HCT116 (cell line): ENCODE results near the gene SERPINF2. TPM values are rescaled to one million over a fixed set of nuclear protein-coding genes. Genes with fewer than 3 reads are reported as not detected.

Experiments
- ATAC-seq: fragments of 200-7000 bp; cut with Tn5 transposase; 2 replicates; pipeline ENCODE4 v1.9.1; 2020; ENCODE audit warnings: mild to moderate bottlenecking, moderate library complexity
- BruUV-seq: library from RNA; stranded (reverse); fragments of 400-500 nt; replicated peaks from 2 replicates; lab custom pipeline; 2021; lab: Mats Ljungman, UMichigan
- CTCF ChIA-PET: fragments of 300-600 bp; sonication (Branson Sonifier 250); formaldehyde crosslinking; loops from one replicate; lab custom pipeline; 2021; ENCODE audit warnings: antibody characterized with exemption; lab: Charles Lee
- POLR2A ChIA-PET: fragments of 300-600, 350-600 bp; sonication (Branson Sonifier 250); formaldehyde crosslinking; loops from one replicate; lab custom pipeline; 2021; ENCODE audit warnings: antibody characterized with exemption; lab: Charles Lee
- RAD21 ChIA-PET, 2 experiments: fragments of 300-600 bp; sonication (Branson Sonifier 250); formaldehyde crosslinking; loops; one replicate each; lab custom pipeline; 2023; ENCODE audit warnings: low total read pairs in 2 of 2; ENCODE audit not compliant: uncharacterized antibody in 2 of 2, unreplicated experiment in 2 of 2, low non-redundant PET in 1 of 2; lab: Charles Lee
- DNase-seq: peaks from one replicate; pipeline ENCODE4 v3.0.0-alpha.2; 2010; ENCODE audit warnings: low read depth, low spot score
- H2AFZ ChIP-seq: fragments of 200-600 bp; shearing (Covaris generic), sonication (generic); 2 replicates; pipeline ENCODE4 v1.6.1; 2017; ENCODE audit warnings: low read depth, mixed run types, mixed read lengths, antibody characterized with exemption, low read length; ENCODE audit not compliant: poor library complexity, severe bottlenecking
- H3K27ac ChIP-seq: 2 replicates; pipeline ENCODE4 v1.5.1; 2012; ENCODE audit warnings: low read depth, low read length
- H3K27me3 ChIP-seq: fragments of 200-600 bp; sonication (generic); 2 replicates; pipeline ENCODE4 v1.6.1; 2016; ENCODE audit warnings: mixed run types, low read length, mixed read lengths; ENCODE audit not compliant: insufficient read depth
- H3K36me3 ChIP-seq, 2 experiments: fragments of 200-500 bp in 1 of 2; fragments of 200-600 bp in 1 of 2; sonication (Bioruptor generic) in 1 of 2; sonication (generic) in 1 of 2; 2 replicates each; pipeline versions ENCODE4 v1.5.1 to v1.6.1; 2014 to 2016; ENCODE audit warnings: low read length in 2 of 2, inconsistent platforms in 1 of 2, mixed read lengths in 1 of 2, mixed run types in 1 of 2; ENCODE audit not compliant: insufficient read depth in 2 of 2, control insufficient read depth in 1 of 2
- H3K4me1 ChIP-seq, 2 experiments: fragments of 200-600 bp in 1 of 2; sonication (generic) in 1 of 2; 2 replicates each; pipeline versions ENCODE4 v1.5.1 to v1.6.1; 2012 to 2017; ENCODE audit warnings: low read length in 2 of 2, inconsistent platforms in 1 of 2, mild to moderate bottlenecking in 1 of 2, mixed read lengths in 1 of 2, mixed run types in 1 of 2, moderate library complexity in 1 of 2; ENCODE audit not compliant: insufficient read depth in 2 of 2, control insufficient read depth in 1 of 2
- H3K4me2 ChIP-seq: fragments of 200-600 bp; sonication (generic); 2 replicates; pipeline ENCODE4 v1.6.1; 2017; ENCODE audit warnings: mixed run types, low read length, mixed read lengths
- H3K4me3 ChIP-seq, 2 experiments: fragments of 200-600 bp in 1 of 2; sonication (generic) in 1 of 2; replicated peaks in 1 of 2; 2 replicates each; pipeline ENCODE4 v1.5.1; 2011 to 2016; ENCODE audit warnings: low read length in 2 of 2, control low read depth in 1 of 2, low read depth in 1 of 2, mild to moderate bottlenecking in 1 of 2, mixed read lengths in 1 of 2, mixed run types in 1 of 2
- H3K79me2 ChIP-seq: fragments of 200-600 bp; sonication (generic); 2 replicates; pipeline ENCODE4 v1.6.1; 2017; ENCODE audit warnings: mild to moderate bottlenecking, mixed run types, low read length, moderate library complexity, mixed read lengths; ENCODE audit not compliant: insufficient read depth
- H3K9ac ChIP-seq: fragments of 200-600 bp; sonication (generic); 2 replicates; pipeline ENCODE4 v1.6.1; 2016; ENCODE audit warnings: low read length, mixed read lengths
- H3K9me2 ChIP-seq: fragments of 200-600 bp; sonication (generic), shearing (Covaris generic); 2 replicates; pipeline ENCODE4 v1.6.1; 2017; ENCODE audit warnings: mixed run types, mild to moderate bottlenecking, moderate library complexity; ENCODE audit not compliant: insufficient read depth
- H3K9me3 ChIP-seq, 2 experiments: fragments of 200-500 bp in 1 of 2; fragments of 200-600 bp in 1 of 2; sonication (Bioruptor generic) in 1 of 2; sonication (generic) in 1 of 2; 2 replicates each; pipeline ENCODE4 v1.6.1; 2014 to 2017; ENCODE audit warnings: low read length in 2 of 2, mixed read lengths in 2 of 2, inconsistent platforms in 1 of 2, low read depth in 1 of 2, mild to moderate bottlenecking in 1 of 2, mixed run types in 1 of 2, moderate library complexity in 1 of 2; ENCODE audit not compliant: control insufficient read depth in 1 of 2, insufficient read depth in 1 of 2
- H4K20me1 ChIP-seq: fragments of 200-600 bp; sonication (generic), shearing (Covaris generic); 2 replicates; pipeline ENCODE4 v1.6.1; 2017; ENCODE audit warnings: mixed run types, mild to moderate bottlenecking, moderate library complexity; ENCODE audit not compliant: insufficient read depth
- CBX3 ChIP-seq: IDR thresholded peaks from 2 replicates; pipeline ENCODE4 v1.6.1; 2012; ENCODE audit warnings: low read depth
- CEBPB ChIP-seq: IDR thresholded peaks from 2 replicates; pipeline ENCODE4 v1.6.1; 2012; ENCODE audit warnings: low read depth
- EGR1 ChIP-seq: IDR thresholded peaks from 2 replicates; pipeline ENCODE4 v1.6.1; 2012; ENCODE audit warnings: low read depth
- ELF1 ChIP-seq: IDR thresholded peaks from 2 replicates; pipeline ENCODE4 v1.6.1; 2012; ENCODE audit warnings: low read depth, borderline replicate concordance
- EZH2 ChIP-seq: fragments of 200-600 bp; sonication (generic); IDR thresholded peaks from 2 replicates; pipeline ENCODE4 v1.6.1; 2017; ENCODE audit warnings: antibody characterized with exemption, mixed run types
- EZH2phosphoT487 ChIP-seq: fragments of 200-600 bp; IDR thresholded peaks from 2 replicates; pipeline ENCODE4 v1.6.1; 2018; ENCODE audit warnings: antibody characterized with exemption, borderline replicate concordance
- FOSL1 ChIP-seq: IDR thresholded peaks from 2 replicates; pipeline ENCODE4 v1.6.1; 2012; ENCODE audit warnings: low read depth
- JUND ChIP-seq: IDR thresholded peaks from 2 replicates; pipeline ENCODE4 v1.6.1; 2012
- POLR2A ChIP-seq: IDR thresholded peaks from 2 replicates; pipeline ENCODE4 v1.7.0; 2011; ENCODE audit warnings: borderline replicate concordance; ENCODE audit not compliant: insufficient read depth, insufficient read length; ENCODE audit errors: extremely low read depth
- POLR2AphosphoS5 ChIP-seq: IDR thresholded peaks from 2 replicates; pipeline ENCODE4 v1.6.1; 2011; ENCODE audit warnings: mild to moderate bottlenecking, low read depth, low read length, moderate library complexity
- RAD21 ChIP-seq: IDR thresholded peaks from 2 replicates; pipeline ENCODE4 v1.6.1; 2012; ENCODE audit warnings: low read depth, mild to moderate bottlenecking
- REST ChIP-seq: IDR thresholded peaks from 2 replicates; pipeline ENCODE4 v1.6.1; 2012; ENCODE audit warnings: low read depth
- SIN3A ChIP-seq: IDR thresholded peaks from 2 replicates; pipeline ENCODE4 v1.6.1; 2012; ENCODE audit warnings: low read depth
- SP1 ChIP-seq: IDR thresholded peaks from 2 replicates; pipeline ENCODE4 v1.6.1; 2012; ENCODE audit warnings: low read depth
- SRF ChIP-seq: IDR thresholded peaks from 2 replicates; pipeline ENCODE4 v1.6.1; 2012; ENCODE audit warnings: low read depth
- TCF7L2 ChIP-seq: IDR thresholded peaks from 2 replicates; pipeline ENCODE4 v1.7.0; 2011; ENCODE audit warnings: borderline replicate concordance, inconsistent platforms; ENCODE audit not compliant: insufficient read depth, insufficient read length; ENCODE audit errors: extremely low read depth
- ZFX ChIP-seq: fragments of 450-650 bp; IDR thresholded peaks from 2 replicates; pipeline ENCODE4 v1.6.1; 2017
- intact Hi-C: fragments of 100-400 bp; cut with micrococcal nuclease; formaldehyde crosslinking; loops from 2 replicates; pipeline ENCODE4 v1.10.0; 2022
- total RNA-seq: library from RNA; stranded (reverse); gene quantifications from one replicate; pipeline ENCODE4 v1.2.1, GENCODE V29; 2021; ENCODE audit not compliant: unreplicated experiment
- TF ChIP-seq, protein P1 (sequence below): IDR thresholded peaks from 2 replicates; pipeline ENCODE4 v1.6.1; 2012
- TF ChIP-seq, protein P2 (sequence below): IDR thresholded peaks from 2 replicates; pipeline ENCODE4 v1.6.1; 2011; ENCODE audit warnings: mild to moderate bottlenecking, low read length, moderate library complexity; ENCODE audit not compliant: insufficient replicate concordance; ENCODE audit errors: extremely low read depth
- TF ChIP-seq, protein P3 (sequence below): IDR thresholded peaks from 2 replicates; pipeline ENCODE4 v1.6.1; 2012

Gene SERPINF2
- total RNA-seq, 1 experiment from 2014 or later = 2.5 TPM

DNA sequence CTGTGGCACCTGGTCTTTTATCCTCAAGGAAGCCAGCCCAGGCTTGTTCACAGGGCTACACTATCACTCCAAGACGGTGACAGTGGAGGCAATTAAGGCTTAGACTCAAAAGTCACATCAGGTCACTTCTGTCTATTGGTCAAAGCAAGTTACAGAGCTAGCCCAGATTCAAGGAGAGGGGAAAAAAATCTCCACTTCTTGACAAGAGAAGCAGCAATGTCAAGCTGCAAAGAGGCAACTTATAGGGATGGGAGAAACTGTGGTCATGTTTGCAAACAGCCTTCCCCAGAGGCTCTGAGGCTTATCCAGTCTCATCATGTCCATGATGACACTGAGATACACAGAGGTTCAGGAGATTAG is 50.8 kb downstream of the SERPINF2 start:
- ChIA-PET CTCF (no interaction called here), RAD21 (no interaction called here)
- no peak overlapping the region for H3K27ac ChIP-seq
- H3K79me2 ChIP-seq = peaks cover 69% of the 10 kb centered on the region
- intact Hi-C loops = no loop called here
- BruUV-seq = no TSS peak
- peaks cover 0 to 8% of the 10 kb centered on the region in 2 experiments; a peak in 2 of 4 replicates for H3K4me1 ChIP-seq
- H3K4me3 ChIP-seq = no peak overlapping the region
- H3K9ac ChIP-seq = no peak overlapping the region
- no peak for ATAC-seq
- no peaks in the 10 kb centered on the region for H3K9me3 ChIP-seq
- no peak overlapping the region for H2AFZ ChIP-seq
- H3K4me2 ChIP-seq = no peak overlapping the region
- TF ChIP-seq POLR2A (no peak), POLR2AphosphoS5 (no peak), CEBPB (no peak), EGR1 (no peak), JUND (no peak), EZH2phosphoT487 (no peak), SP1 (no peak), EZH2 (no peak), REST (no peak), SIN3A (no peak), ZFX (no peak), ELF1 (no peak), RAD21 (no peak), TCF7L2 (no peak), SRF (no peak), CBX3 (no peak), FOSL1 (no peak)
- TF ChIP-seq, protein P1, sequence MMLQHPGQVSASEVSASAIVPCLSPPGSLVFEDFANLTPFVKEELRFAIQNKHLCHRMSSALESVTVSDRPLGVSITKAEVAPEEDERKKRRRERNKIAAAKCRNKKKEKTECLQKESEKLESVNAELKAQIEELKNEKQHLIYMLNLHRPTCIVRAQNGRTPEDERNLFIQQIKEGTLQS = no peak
- TF ChIP-seq, protein P2, sequence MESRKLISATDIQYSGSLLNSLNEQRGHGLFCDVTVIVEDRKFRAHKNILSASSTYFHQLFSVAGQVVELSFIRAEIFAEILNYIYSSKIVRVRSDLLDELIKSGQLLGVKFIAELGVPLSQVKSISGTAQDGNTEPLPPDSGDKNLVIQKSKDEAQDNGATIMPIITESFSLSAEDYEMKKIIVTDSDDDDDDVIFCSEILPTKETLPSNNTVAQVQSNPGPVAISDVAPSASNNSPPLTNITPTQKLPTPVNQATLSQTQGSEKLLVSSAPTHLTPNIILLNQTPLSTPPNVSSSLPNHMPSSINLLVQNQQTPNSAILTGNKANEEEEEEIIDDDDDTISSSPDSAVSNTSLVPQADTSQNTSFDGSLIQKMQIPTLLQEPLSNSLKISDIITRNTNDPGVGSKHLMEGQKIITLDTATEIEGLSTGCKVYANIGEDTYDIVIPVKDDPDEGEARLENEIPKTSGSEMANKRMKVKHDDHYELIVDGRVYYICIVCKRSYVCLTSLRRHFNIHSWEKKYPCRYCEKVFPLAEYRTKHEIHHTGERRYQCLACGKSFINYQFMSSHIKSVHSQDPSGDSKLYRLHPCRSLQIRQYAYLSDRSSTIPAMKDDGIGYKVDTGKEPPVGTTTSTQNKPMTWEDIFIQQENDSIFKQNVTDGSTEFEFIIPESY = no peak
- TF ChIP-seq, protein P3, sequence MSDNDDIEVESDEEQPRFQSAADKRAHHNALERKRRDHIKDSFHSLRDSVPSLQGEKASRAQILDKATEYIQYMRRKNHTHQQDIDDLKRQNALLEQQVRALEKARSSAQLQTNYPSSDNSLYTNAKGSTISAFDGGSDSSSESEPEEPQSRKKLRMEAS = no peak
- TF ChIP-seq, all 23 proteins: peak for 0
- no peaks in the 10 kb centered on the region for H4K20me1 ChIP-seq
- peaks cover 0 to 3% of the 10 kb centered on the region in 2 experiments; a peak in 2 of 4 replicates for H3K36me3 ChIP-seq
- no peaks in the 10 kb centered on the region for H3K27me3 ChIP-seq
- POLR2A ChIA-PET = no interaction called here
- H3K9me2 ChIP-seq = no peaks in the 10 kb centered on the region
- no peak for DNase-seq
